DMS79 (cell line): ENCODE measurements around the gene MCEMP1.
A peak's percentile ranks its signal among the peaks of the same experiment; 100 is the strongest.
"Not testable (repeated sequence)": the region's sequence is repeated elsewhere in the genome, so short reads cannot be mapped to it uniquely, and the experiment has no call there.

Experiments
- DNase-seq: peaks from one replicate; lab custom pipeline; 2025; lab: John Stamatoyannopoulos, UW

MCEMP1 gene

GRCh38 chr19:7643629-7644549 lies 33.0 kb upstream of the MCEMP1 start:
- DNase-seq, result not testable (repeated sequence)

GRCh38 chr19:7644550-7644877 lies 32.4 kb upstream of the MCEMP1 start:
- DNase-seq, result no peak

DNA sequence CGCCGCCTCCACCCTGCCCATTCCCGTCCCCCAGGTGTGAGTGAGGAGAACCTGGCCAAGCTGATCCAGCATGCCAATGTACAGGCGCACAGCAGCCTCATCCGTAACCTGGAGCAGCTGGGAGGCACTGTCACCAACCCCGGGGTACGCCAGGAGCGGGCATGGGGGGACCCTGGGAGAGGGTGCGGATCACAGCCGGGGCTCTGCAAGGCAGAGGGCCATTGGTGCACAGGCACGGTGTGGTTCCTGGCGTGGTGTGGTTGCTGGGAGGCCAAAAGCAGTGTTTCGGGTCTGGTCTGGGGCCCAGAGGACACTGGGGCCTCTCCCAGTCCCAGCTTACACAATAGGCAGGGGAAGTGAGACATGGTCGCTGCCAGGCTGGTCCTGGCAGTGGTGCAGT lies 31.7 kb upstream of the MCEMP1 start:
- DNase-seq, result no peak

GRCh38 chr19:7645656-7646425 lies 31.0 kb upstream of the MCEMP1 start:
- DNase-seq, result no peak

DNA sequence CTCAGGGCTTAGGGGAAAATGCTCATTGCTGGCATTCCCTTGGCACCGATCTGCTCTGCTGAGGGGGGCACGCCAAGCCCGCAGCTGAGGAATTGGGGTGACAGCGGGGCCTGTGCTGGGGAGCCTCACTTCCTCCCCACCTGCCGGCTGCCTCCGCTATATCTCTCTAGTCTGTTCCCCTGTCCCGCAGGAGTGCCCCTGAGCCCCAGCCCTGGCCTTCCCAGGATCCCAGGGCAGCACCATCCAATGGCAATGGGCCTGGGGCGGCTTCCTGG lies 30.5 kb upstream of the MCEMP1 start:
- no peak for DNase-seq

- DNase-seq, result no peak
These were observed 29.7 kb upstream of the MCEMP1 start for GRCh38 chr19:7647156-7647555.

- no peak for DNase-seq
These were observed 28.4 kb upstream of the MCEMP1 start for GRCh38 chr19:7648265-7649014.

DNA sequence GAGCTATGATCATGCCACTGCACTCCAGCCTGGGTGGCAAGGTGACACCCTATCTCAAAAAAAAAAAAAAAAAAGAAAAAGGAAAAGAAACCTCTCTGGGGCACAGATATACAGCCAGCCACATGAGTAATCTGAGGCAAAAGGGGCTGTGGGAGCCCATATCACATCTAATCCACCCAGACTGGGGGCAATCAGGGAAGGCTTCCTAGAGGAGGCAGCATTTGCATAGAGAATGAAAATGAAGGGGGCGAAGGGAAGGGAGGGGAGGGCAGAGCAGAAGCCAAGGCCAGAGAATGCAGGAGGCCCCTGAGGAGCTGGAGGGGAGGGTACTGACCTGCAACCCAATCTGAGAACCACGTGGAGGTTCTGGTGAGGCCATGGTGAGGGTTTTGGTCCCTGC lies 26.7 kb upstream of the MCEMP1 start:
- no peak for DNase-seq

- peak; percentile 64 for DNase-seq
These were observed 24.7 kb upstream of the MCEMP1 start for GRCh38 chr19:7652061-7652641.

DNA sequence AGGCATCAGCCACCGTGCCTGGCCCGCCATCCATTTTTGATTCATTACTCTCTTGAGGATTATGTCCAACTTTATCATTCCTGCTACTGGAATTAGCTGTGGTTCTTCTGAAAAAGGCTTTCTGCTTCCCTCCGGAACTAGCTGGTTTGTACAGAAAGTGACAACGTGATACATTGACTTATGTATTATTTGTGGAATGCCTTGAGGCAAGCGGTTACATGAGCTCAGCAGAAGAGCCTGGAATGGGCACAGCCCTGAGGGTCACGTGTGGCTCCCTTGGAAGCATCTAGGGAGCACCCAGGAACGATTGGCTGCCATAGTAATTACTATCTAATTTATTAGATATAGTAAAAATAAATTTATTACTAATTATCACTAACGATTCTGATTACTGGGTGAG lies 22.5 kb upstream of the MCEMP1 start:
- DNase-seq, result no peak

DNA sequence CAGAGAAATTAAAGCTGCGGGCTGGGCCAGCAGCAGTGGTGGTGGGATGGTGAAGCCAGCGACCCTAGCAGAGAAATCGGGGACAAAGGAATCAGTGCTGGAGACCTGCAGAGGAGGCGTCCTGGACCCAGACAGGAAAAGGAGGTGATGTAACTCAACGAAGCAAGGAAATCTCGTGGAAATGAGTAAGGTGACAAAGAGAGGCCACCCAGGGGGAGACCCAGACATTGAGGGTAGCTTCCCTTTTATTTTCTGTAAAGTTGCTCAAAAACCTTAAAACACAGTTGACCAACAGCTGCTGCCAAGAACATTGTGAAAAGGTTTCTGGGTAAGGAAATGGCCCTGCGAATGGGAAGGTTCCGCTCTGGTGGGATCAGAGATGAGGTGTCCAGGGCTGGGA lies 21.3 kb upstream of the MCEMP1 start:
- no peak for DNase-seq

- no peak for DNase-seq
These were observed 19.6 kb upstream of the MCEMP1 start for GRCh38 chr19:7657131-7657751.

DNA sequence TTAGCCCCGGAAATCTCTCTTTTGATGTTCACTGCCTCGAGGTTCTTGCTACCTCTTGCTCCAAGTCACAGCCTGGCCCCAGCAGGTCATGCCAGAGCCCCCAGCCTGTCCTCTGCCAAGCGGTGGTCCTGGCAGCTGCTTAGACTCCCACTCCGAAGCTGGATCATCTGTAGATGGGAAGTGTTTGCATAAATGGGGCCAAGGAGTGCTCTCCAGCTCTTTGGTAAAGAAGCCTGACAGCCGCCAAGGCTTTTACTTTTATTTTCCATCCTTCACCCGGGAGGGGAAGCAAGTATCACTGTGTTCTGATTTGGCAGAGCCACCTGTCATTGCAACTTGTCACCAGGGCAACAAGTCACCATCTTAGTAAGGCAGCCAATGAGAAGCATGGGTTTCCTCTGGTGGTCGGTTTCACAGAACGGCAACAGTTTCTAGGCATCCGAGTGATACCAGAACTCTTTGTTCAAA lies 18.6 kb upstream of the MCEMP1 start:
- peak; percentile 55 for DNase-seq

GRCh38 chr19:7661744-7662538 lies 14.9 kb upstream of the MCEMP1 start:
- DNase-seq, result no peak

DNA sequence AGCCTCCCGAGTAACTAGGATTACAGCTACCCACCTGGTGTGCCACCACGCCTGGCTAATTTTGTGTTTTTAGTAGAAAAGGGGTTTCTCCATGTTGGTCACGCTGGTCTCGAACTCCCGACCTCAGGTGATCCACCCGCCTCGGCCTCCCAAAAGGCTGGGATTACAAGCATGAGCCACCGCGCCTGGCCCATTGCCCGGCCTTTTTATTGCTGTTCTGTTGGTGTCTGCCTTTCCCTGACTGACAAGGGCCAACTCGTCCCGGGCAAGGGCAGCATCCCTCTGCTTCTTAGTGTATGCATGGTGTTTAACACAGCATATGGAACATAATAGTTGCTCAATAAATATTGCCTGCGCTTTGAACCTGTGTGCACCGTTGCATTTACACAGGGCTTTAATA lies 14.2 kb upstream of the MCEMP1 start:
- no peak for DNase-seq

GRCh38 chr19:7663706-7664105 lies 13.2 kb upstream of the MCEMP1 start:
- no peak for DNase-seq

- DNase-seq, result no peak
These were observed 11.8 kb upstream of the MCEMP1 start for GRCh38 chr19:7665076-7665475.

DNA sequence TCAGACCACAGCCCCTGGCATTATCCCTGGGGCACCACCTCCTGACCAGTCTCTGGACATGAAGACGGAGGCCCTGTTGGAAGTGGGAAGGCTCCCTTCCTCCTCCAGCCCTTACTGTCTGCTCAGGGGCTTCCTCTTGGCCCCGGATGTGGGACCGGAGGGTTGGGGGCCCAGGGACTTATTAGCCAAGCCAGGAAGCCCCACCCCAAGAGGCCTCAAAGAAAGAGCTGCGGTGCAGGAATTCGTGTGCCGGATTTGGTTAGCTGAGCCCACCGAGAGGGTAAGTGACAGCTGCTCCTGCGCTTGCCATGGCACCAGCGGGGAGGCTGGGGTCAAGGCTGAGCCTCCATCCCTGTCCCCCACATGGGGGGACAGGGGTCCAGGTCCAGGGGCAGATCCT lies 8.0 kb upstream of the MCEMP1 start, which contains the start of gene RETN:
TSS of gene RETN (plus strand) at position 208 of the 400 bp plus-strand sequence. CDS start 278 bp downstream, outside the sequence.
- DNase-seq, result no peak

- DNase-seq, result no peak
These were observed 7.2 kb upstream of the MCEMP1 start for GRCh38 chr19:7669641-7670040.

GRCh38 chr19:7670150-7670783 lies 6.6 kb upstream of the MCEMP1 start:
- no peak for DNase-seq
